Myocyte (in vitro differentiated cells): ENCODE results near the gene GINS2. TPM values are rescaled to one million over a fixed set of nuclear protein-coding genes. Genes with fewer than 3 reads are reported as not detected.

Source experiments
- DNase-seq: peaks from one replicate; pipeline ENCODE4 v3.0.0-alpha.2; 2012; ENCODE audit warnings: low read depth
- total RNA-seq: library from RNA; depleted of rRNA; stranded (reverse); fragments of >200 nt; gene quantifications from 2 replicates; pipeline ENCODE4 v1.2.3, GENCODE V29; 2014

Gene GINS2
- total RNA-seq, 1 donor from 2014 or later: 0.88 TPM

- no peak for DNase-seq
Measured at GRCh38 chr16:85628265-85628556, 60.5 kb downstream of the GINS2 start.

- peak; percentile 84 for DNase-seq
Measured at GRCh38 chr16:85627526-85628264, 61.1 kb downstream of the GINS2 start.

GRCh38 chr16:85627089-85627488 lies 61.7 kb downstream of the GINS2 start:
- DNase-seq: no peak

Other genes with a start within 250 kb of the GINS2 start
- gene GSE1, start 75.6 kb downstream of the GINS2 start, total RNA-seq: 37.4 and 51.1 TPM in 2 replicates
- gene C16orf74, start 62.1 kb upstream of the GINS2 start, total RNA-seq: 0.16 TPM in 1 of 2 replicates, not detected in the other
- gene EMC8, start 110.6 kb upstream of the GINS2 start, total RNA-seq: 40.3 and 41.6 TPM in 2 replicates
- gene COX4I1, start 110.7 kb upstream of the GINS2 start, total RNA-seq: 345 and 400 TPM in 2 replicates
- gene IRF8, start 210.2 kb upstream of the GINS2 start, total RNA-seq: not detected in 2 replicates